Fibroblast of skin of left quadriceps (primary cell): ENCODE data around the gene JMJD1C.

Experiments used
- DNase-seq, 2 experiments: peaks; one replicate each; pipeline ENCODE4 v3.0.0-alpha.2; 2013; ENCODE audit warnings: low read depth in 2 of 2

JMJD1C gene

DNA sequence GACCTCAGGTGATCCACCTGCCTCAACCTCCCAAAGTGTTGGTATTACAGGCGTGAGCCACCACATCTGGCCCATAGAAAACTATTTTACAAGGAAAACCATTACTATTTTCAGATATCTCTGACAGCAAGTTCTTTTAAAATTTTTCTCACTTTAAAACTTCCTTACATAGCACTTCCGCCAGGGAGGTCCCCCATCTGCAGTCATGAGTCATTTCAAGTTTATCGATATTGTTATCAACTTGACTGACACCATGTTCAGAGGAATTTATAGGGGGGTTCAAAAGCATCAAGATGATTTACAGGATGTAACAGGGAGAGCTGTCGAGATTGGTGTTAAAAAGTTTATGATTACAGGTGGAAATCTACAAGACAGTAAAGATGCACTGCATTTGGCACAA, 243.8 kb downstream of the JMJD1C start:
- DNase-seq, result no peak

DNA sequence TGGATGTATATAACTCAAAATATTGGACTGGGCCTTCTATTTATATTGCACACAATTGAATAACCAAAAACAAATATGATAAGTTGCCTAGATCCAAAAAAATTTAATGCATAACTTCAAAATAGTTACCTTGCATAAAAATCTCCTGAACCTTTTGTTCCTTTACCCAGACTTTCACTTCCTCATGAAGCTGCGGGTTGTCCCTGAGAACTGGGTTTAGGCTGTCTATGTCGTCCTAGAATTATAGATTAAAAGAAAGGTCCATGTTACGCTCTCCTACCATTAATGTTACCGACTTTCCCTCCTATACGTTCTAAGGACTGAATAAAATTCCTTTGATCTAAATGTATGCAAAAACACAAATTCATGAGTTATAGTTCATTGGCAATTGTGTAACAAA, 246.0 kb downstream of the JMJD1C start:
- DNase-seq, result no peak

DNA sequence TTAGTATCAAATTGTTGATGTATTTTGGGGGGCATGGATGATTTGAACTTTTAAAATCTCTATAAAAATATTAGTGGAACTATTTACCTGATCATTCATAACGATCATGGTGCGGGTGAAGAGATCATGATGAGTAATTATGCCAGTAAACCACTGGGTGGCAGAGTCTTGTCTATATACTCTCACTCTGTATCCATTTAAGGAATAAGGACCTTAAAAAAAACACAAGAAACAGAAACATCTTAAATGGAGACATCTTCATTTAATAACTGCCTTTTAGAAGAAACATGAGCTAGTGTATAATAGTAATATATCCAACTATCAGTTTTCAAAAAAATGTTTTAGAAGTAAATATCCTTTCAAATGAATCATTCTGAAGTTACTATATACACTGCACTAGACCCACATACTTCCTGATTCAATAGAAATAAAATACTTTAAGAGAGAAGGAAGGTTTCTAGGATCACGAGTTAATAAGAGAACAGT, 248.6 kb downstream of the JMJD1C start:
- no peak for DNase-seq

DNA sequence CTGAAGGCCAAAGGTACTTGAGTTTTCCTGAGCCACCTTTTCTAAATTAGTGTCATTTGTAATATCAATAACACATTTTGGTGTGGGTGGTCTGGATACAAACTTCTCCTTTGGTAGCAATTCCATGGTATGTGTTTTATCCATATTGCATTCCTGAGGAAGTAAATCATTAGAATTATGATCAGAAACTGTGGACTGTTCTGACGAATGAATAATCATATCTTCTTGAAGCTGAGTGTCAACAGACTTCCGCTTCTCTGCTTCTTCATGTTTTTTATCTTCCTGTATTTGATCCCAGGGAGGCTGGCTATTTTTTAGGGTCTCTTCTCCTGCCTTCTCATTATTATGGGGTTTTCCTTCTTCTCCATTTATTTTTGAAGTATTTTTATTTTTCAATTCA, 251.2 kb downstream of the JMJD1C start:
- no peak for DNase-seq

DNA sequence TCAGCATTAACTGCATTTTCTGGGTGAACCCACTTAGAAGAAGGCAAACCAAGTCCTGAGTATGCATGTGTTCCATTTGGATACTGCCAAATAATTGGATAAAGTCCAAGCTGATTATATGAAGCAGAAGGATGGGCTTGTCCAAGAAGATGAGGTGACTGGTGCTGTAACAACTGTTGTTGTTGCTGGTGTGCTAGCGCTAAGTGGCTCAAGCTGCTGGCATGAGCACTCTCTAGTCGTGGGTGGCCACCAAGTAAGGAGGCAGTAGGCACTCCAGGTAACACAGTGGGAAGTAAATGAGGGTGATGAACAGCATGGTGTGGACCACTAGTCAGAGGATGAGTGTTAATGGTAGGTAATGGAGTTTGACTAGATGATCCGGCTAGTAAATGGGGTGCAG, 252.3 kb downstream of the JMJD1C start:
- no peak for DNase-seq

DNA sequence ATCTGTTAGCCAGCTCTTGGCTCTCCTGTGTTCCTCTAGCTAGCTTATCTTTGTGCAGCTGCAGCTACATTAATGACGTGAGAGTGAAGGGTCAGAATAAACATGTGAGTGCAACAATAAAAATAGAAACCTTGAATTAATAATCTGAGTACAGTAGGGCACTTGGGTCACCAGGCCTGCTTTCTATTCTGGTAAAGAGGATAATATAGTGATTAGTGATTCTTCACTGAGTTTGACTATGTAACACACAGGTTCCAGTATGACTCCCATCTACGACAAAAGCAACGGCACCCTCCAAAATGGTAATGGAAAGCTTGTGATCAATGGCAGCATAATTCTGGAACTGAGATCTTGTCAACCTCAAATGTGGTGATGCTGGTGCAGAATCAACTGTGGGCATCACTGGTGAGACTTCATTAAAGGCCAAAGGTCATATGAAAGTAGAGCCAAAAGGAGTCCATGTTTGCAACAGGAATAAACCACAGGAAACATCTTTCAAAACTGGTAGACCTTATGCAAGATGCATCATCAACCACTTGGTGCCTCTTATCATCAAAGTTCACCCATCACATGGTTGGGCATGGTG, 255.1 kb downstream of the JMJD1C start:
- DNase-seq, result no peak

DNA sequence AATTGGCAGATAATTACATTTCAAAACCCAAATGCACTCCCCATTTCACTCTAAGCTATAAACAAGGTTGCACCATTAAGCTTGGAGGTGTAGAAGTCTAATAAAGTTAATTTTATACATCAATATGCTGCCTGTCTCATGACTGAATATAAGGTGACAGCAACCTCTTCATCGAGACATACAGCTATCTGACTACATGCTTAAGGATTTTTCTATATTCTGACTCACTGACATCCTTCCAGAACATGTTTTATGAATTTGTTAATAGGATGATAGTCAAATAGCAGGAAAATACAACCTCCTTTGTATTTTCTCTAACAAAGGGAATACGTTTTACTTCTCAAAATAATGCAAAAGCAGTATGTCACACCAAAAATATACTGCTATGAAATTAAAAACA, 256.1 kb downstream of the JMJD1C start:
- DNase-seq, result no peak

DNA sequence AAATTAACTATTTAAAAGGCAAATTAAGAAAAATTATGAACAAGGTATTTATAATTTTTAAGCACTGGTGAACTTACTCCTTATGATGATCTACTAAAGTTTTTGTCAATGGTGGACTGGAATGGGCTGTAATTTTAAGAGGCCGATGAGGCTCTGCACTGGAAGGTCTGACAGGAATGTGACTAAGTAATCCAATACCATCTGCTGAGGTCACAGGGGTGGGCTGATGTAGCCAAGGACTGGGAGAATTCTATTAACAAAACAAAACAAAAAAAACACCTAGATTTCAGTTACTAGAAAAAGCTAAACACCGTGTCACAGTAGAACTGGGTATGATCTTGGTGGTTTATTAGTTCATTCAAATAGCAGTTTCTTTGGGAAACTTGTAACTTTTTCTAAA, 256.8 kb downstream of the JMJD1C start:
- DNase-seq, result no peak

DNA sequence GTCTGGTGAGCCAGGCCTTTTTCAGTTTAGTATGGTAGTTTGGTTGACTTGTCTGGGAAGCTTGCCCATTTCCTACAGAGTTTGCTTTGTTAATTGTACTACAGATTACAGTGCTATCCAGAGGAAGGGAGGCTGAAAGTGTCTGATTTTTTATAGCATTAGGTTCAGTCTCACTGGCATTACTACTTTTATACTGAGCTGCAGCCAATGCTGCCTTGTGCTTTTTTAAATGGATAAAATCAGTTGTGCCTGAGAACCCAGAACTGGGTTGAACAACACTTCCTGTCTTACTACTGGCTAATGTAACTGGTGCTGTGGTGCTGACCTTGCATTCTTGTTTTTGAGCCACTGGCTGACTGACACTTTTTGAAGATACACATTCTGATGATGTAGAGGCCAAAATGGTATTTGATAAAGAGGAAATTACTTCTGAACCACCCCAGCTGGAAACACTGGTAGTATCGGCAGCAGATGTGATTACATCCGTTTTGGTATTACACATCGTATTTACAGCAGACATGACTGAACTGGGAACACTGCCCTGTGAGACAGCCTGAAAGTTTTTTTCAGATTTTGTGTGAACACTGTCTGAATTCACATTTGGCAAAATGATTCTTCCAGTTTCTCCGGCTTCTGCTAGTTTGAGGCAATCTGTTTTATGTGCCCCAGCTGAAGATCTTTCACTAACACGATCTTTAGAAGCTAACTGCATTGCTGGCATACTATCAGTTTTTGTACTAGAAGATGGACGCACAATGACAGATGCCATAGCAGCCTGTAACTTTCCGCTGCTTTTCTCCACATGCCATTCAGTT, 258.6 kb downstream of the JMJD1C start:
- peak; percentile 67 to 71 for DNase-seq

DNA sequence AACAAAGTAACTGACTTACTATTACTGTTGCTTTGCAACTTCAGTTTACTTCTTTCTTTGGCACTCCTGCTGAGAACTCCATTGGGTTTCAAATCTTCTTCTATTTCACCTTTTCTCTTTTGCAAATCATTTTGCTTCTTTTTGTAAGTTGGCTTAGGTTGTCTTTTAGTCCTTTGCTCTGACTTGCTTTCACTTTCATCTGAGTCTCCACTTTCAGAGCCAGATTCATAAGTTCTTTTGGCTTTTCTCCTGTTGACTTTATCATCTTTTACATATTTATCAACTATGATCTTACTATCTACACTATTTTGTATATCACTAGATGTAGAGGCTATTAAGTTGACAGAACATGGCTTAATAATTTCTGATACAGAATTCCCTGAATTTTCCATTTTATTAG, 259.2 kb downstream of the JMJD1C start:
- no peak for DNase-seq

DNA sequence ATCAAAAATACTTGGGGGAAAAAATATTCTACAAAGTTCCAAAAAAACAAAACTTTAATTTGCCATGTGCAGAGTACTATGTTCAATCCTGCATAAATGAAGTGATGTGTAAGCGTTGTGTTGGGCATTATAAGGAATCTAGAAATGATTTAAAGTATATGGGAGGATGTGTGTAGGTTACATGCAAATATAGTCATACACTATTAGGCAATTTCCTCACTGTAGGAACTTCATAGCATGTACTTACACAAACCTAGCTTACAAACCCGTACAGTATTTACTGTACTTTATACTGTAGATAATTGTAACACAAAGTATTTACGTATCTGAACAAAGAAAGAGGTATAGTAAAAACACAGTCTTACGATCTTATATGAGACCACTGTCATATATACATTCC, 260.4 kb downstream of the JMJD1C start:
- DNase-seq, result no peak

DNA sequence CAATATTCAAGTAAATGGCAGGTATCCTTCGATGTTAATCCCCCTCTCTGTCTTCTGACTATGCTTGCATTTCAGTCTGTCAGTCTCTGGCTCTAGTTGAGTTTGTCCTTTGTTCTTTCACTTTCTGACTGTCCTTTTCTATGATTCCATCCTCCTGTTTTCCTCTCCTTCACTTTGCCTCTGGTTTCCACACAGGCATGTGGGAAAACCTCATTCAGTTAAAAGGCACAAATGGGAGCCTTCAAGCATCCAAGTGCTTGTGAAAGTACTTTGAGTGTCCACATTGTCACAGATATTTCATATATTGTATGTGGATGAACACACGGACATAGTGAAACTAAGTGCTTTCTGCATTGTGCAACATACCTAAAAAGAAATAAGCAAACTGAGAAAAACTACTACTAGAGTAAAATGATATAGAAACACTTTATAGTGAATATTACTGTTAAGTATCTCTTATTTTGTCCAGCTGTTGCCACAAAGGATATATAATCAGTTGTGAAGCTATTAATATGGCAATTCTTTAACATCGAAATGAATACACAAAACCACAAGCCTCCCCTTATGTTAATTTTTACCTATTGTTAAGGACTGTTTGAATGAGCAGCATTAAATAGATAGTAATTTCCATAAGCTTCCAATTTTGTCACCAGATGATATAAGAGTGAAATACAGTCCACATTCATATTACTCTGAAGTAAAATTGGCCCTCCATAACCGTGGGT, 260.9 kb downstream of the JMJD1C start:
- no peak for DNase-seq

DNA sequence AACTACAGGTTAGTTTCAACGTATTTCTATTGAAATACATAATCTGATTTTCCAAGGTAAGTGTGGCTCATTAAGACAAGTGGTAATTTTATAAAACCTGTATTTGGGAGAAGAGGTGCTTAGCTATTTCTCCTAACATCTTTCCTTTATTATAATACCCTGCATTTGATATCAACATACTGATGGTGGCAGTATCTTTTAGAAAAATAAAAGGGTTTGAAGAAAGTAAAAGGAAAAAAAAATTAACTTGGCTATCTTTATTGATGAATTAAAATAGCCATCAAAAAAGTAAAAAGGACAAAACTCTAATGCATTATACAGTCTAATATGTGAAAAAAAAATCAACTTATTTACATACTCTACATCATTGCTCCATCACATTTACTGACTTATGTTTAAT, 264.7 kb downstream of the JMJD1C start:
- no peak for DNase-seq

DNA sequence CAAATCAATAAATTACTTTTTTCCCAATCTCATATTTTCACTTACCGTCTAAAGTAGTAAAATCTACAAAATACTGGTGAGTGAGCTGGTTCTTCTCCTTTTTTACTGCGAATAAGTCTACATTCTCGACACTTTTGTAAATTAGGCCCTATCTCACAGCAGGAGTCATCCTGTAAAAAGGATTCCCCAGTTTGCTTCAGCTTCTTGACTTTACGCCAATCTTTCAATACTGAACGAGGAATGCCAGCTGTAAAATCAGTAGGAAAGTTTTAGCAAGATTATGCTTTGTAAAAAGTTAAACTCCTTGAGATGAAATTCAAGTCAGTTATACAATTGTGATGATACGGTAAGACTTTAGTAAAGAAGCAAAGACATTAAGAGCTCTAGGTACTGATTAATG, 265.3 kb downstream of the JMJD1C start:
- no peak for DNase-seq

DNA sequence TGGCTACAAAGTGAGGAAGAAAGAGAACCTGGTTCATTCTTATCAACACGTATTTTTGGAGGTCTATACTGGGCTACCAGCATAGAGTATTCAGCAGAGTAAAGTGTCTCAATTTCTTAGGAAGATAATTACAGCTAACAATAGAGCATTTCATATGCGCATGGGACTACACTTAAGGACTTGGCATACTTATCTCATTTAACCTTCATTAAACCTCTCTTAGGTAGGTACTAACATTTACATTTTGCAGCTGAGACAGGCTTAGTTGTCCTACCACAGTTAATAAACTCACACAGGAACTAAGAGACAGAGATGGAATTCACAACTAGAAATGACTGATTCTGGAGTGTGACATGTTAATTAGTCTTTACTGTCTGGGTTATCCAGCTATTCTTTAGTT, 266.1 kb downstream of the JMJD1C start:
- no peak for DNase-seq

DNA sequence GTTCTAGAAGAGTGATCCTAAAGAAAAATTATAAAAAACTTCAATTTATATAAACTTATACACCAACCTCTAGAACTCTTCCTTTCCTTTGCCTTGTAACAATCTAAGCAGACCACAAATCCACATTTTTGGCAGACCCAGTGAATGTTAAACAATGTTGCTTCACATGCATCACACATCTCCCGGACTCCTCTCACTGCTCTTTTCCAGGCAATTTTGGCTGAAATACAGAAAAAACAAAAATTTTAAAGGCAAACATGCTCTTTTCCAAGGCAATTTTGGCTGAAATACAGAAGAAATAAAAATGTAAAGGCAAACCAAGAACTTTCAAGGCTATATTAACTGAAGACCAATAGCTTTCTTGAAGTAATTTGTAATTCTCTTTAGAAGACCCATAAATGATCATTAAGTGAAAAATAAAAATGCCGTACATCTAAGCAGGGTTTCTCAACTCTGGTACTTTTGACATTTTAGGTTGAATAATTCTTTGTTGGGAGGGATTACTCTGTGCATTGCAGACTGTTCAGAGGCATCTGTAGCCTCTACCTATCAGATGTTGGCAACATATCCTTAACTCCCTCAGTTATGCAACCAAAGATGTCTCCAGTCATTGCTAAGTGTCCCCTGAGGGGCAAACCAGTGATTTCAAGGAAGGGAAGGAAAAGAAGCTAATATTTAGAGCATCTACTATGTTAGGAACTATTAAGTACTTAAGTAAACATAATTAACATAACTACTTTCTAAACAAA, 268.3 kb downstream of the JMJD1C start:
- DNase-seq, result peak; percentile 76 to 78

DNA sequence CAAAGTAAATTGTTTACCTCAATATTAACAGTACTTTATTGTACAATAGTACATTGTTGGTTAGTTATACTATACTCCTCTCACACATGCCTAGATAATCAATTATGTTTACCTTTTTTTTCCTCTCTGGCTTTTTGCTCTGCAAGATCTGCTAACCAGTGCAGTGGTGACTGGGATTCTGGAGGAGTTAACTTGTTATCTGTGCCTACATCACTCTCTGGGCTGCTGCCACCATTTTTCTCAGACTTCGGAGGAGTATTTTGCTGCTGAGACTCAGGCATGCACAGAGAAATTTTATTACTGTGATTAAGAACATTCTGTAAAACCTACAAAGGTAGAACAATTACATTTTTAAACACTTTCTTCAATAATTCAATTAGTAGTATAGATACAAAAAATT, 273.0 kb downstream of the JMJD1C start:
- DNase-seq, result no peak

DNA sequence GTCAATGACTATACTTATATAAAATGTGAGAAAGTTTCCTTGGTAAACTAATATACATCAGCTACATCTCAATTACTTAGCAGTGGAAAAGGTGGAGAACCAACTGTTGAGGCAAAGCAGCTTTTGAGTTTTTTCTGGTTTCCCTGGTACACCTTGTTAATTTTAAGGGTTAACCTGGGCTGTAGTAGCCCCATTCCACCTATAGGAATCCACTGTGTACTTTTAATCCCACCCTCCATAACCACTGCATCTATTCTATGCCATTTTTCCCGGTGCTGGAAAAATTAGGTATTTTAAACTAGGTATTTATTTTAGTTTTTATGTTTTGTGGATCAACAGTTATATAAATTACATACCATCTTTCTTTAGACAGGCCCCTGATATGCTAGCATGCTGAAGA, 290.2 kb downstream of the JMJD1C start:
- DNase-seq, result no peak

DNA sequence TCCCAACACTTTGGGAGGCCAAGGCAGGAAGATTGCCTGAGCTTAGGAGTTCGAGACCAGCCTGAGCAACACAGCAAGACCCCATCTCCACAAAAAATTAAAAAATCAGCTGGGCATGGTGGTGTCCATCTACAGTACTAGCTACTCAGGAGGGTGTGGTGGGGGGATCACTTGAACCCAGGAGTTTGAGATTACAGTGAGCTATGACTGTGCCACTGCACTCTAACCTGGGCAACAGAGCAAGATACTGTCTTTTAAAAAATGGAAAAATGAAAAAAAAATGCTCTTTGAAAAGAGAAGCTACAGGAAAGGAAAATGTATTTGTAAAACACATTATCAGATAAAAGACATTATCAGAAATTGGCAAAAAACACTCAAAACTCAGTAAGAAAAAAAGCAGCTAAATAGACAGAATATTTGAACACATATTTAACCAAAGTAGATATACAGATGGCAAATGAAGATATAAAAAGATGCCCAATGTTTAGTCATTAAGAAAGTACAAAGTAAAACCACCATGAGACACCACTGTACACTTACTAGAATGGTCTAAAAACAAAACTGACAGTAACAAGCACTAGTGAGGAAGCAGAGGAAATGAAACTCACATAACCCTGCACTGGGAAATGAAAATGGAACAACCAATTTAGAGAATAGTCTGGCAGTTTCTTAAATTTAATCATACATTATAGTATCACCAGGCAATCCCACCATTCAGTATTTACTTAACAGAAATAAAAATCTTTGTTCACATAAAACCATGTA, 292.1 kb downstream of the JMJD1C start:
- no peak for DNase-seq

DNA sequence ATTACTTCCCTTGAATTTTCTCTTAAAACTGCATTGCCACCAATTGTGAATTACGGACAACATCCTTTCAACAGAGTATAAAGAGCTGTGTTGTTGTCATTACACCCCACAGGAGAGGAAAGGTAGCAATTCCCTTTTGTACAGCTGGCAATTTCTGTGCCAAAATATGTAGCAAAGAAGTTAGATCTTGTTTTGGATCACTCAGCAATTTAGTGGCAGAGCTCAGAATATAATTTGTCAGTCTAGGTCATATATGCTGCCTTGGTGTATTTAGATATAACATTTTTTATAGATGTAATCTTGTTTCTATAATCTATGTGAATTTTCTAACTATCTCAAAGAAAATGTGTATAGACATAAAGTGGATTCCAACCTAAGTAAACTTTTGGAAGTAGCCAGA, 293.9 kb downstream of the JMJD1C start:
- DNase-seq, result no peak

DNA sequence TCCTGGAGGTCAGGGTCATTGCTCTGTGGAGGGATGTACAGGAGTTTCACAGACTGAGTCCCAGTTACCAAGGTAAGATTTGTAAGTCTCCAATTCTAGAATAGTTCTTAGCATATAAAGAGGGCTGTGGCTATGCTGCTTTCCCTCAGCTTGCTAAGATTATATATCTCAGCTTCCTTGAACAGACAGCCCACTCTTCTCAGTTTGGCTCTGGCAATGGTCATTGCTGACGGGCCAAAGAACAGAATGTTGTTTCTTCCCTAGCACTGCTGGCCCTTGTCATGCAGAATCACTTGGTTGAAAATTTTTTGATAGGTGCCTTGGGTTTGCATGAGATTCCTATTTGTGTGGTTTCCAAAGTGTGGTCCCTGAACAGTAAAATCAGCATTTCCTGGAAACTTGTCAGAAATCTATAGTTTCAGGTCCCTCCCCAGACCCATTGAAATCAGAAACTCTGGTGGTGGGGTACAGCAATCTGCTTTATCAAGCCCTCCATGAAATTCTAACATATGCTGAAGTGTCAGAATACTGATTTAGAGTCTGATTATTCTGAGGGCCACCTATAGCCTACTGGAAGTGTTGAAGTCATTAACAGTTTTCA, 294.4 kb downstream of the JMJD1C start:
- DNase-seq, result no peak
